Measurements from ENCODE around the gene ADAP2. TPM values are rescaled to one million over a fixed set of nuclear protein-coding genes. Genes with fewer than 3 reads are reported as not detected.
"Not testable (repeated sequence)": the region's sequence is repeated elsewhere in the genome, so short reads cannot be mapped to it uniquely, and the experiment has no call there.

The ADAP2 gene
- 1 to 10 TPM in 3 of 8 experiments, under 1 TPM in 4, not detected in 1; 0.54 to 4.1 (median 0.94) TPM for total RNA-seq

GRCh38 chr17:30921544-30922196 lies at the start of gene ADAP2:
TSS of gene ADAP2 (plus strand) at chr17:30921945. CDS start at chr17:30922015, 70 bp downstream.
- no peaks in the 10 kb centered on the region for H3K4me1 ChIP-seq (replicated peaks in 1 of 2)
- peak; percentile 81 to 91 (median 84) for ATAC-seq (replicated peaks in 6 of 8)
- H3K27ac ChIP-seq: no peak within 1 kb of the TSS
- WGBS, 10 experiments: 9 to 50% (median 32%) methylated on average over 1 to 16 of the region's 60 CpGs; no CpG with 5 or more reads in 2 of the 10 experiments
- in situ Hi-C loops (cut with MboI; ENCODE audit: low pct_unique_long_range_greater_than_20kb in 2 of 9, low sequenced_read_pairs in 9 of 9, unreplicated experiment in 9 of 9): no loop called here
- H3K4me3 ChIP-seq: peak within 1 kb of the TSS; percentile 24 to 40 (median 38)

GRCh38 chr17:30886187-30886586 lies 35.6 kb upstream of the ADAP2 start:
- WGBS, 10 experiments: 93 to 100% (median 99%) methylated on average over 1 to 5 of the region's 5 CpGs; no CpG with 5 or more reads in 2 of the 10 experiments

GRCh38 chr17:30894236-30894635 lies 27.5 kb upstream of the ADAP2 start:
- Histone ChIP-seq H3K4me3 (no peak overlapping the region), H3K27ac (no peak overlapping the region), H3K4me1 (replicated peaks in 1 of 2) (no peaks in the 10 kb centered on the region)
- in situ Hi-C loops (cut with MboI; ENCODE audit: low pct_unique_long_range_greater_than_20kb in 2 of 9, low sequenced_read_pairs in 9 of 9, unreplicated experiment in 9 of 9): no loop called here
- 67 to 100% (median 88%) methylated on average over 1 to 3 of the region's 3 CpGs; no CpG with 5 or more reads in 1 of the 10 experiments for WGBS, 10 experiments
- ATAC-seq (replicated peaks in 6 of 8): no peak

More at GRCh38 chr17:30886187-30886586, 35.6 kb upstream of the ADAP2 start:
- Histone ChIP-seq H3K4me3 (no peak overlapping the region), H3K27ac (no peak overlapping the region), H3K4me1 (replicated peaks in 1 of 2) (no peaks in the 10 kb centered on the region)
- in situ Hi-C loops (cut with MboI; ENCODE audit: low pct_unique_long_range_greater_than_20kb in 2 of 9, low sequenced_read_pairs in 9 of 9, unreplicated experiment in 9 of 9): no loop called here
- no peak for ATAC-seq (replicated peaks in 6 of 8)

GRCh38 chr17:30897311-30897710 lies 24.4 kb upstream of the ADAP2 start:
- WGBS, 10 experiments: 20 to 100% (median 88%) methylated on average over 1 to 5 of the region's 5 CpGs; no CpG with 5 or more reads in 1 of the 10 experiments
- Histone ChIP-seq H3K4me3 (no peak overlapping the region), H3K27ac (no peak overlapping the region), H3K4me1 (replicated peaks in 1 of 2) (no peaks in the 10 kb centered on the region)
- in situ Hi-C loops (cut with MboI; ENCODE audit: low pct_unique_long_range_greater_than_20kb in 2 of 9, low sequenced_read_pairs in 9 of 9, unreplicated experiment in 9 of 9): no loop called here
- ATAC-seq (replicated peaks in 6 of 8): no peak

GRCh38 chr17:30905742-30906100 lies 16.0 kb upstream of the ADAP2 start:
- in situ Hi-C loops (cut with MboI; ENCODE audit: low pct_unique_long_range_greater_than_20kb in 2 of 9, low sequenced_read_pairs in 9 of 9, unreplicated experiment in 9 of 9): no loop called here
- Histone ChIP-seq H3K4me1 (replicated peaks in 1 of 2) (peaks cover 7 to 11% of the 10 kb centered on the region in 2 donors), H3K4me3 (peak overlapping the region; percentile 50 to 94 (median 85)), H3K27ac (peak overlapping the region; percentile 78 to 88)
- ATAC-seq (replicated peaks in 6 of 8): peak in 4 of 8 experiments; percentile 46 to 53 (median 49)
- 0 to 20% (median 5%) methylated on average over 1 to 6 of the region's 11 CpGs; no CpG with 5 or more reads in 1 of the 10 experiments for WGBS, 10 experiments

GRCh38 chr17:30906101-30906911 lies 15.4 kb upstream of the ADAP2 start, which contains the start of gene TEFM:
TSS of gene TEFM (minus strand) at chr17:30906238. CDS start at chr17:30906198, 40 bp downstream.
- peak; percentile 96 to 99 (median 98) for ATAC-seq (replicated peaks in 6 of 8)
- H3K27ac ChIP-seq: peak within 1 kb of the TSS; percentile 78 to 88
- WGBS, 10 experiments: 0 to 3% (median 0%) methylated on average over 2 to 23 of the region's 47 CpGs; no CpG with 5 or more reads in 2 of the 10 experiments
- in situ Hi-C loops (cut with MboI; ENCODE audit: low pct_unique_long_range_greater_than_20kb in 2 of 9, low sequenced_read_pairs in 9 of 9, unreplicated experiment in 9 of 9): no loop called here
- H3K4me1 ChIP-seq (replicated peaks in 1 of 2): peaks cover 7 to 11% of the 10 kb centered on the region in 2 donors
- peak within 1 kb of the TSS; percentile 50 to 94 (median 85) for H3K4me3 ChIP-seq

GRCh38 chr17:30908717-30909420 lies 12.9 kb upstream of the ADAP2 start:
- no peak for ATAC-seq (replicated peaks in 6 of 8)
- 75 to 100% (median 97%) methylated on average over 1 to 3 of the region's 3 CpGs; no CpG with 5 or more reads in 3 of the 10 experiments for WGBS, 10 experiments
- in situ Hi-C loops (cut with MboI; ENCODE audit: low pct_unique_long_range_greater_than_20kb in 2 of 9, low sequenced_read_pairs in 9 of 9, unreplicated experiment in 9 of 9): no loop called here
- no peak overlapping the region for H3K27ac ChIP-seq
- H3K4me1 ChIP-seq (replicated peaks in 1 of 2): peaks cover 7 to 11% of the 10 kb centered on the region in 2 donors
- no peak overlapping the region for H3K4me3 ChIP-seq

GRCh38 chr17:30910151-30910550 lies 11.6 kb upstream of the ADAP2 start:
- 60 to 100% (median 94%) methylated on average over 1 to 5 of the region's 7 CpGs; no CpG with 5 or more reads in 2 of the 10 experiments for WGBS, 10 experiments
- in situ Hi-C loops (cut with MboI; ENCODE audit: low pct_unique_long_range_greater_than_20kb in 2 of 9, low sequenced_read_pairs in 9 of 9, unreplicated experiment in 9 of 9); H3K4me1 ChIP-seq (replicated peaks in 1 of 2); H3K4me3 ChIP-seq; ATAC-seq (replicated peaks in 6 of 8); H3K27ac ChIP-seq: not testable (repeated sequence)

GRCh38 chr17:30913955-30914354 lies 7.8 kb upstream of the ADAP2 start:
- Histone ChIP-seq H3K27ac (no peak overlapping the region), H3K4me3 (no peak overlapping the region), H3K4me1 (replicated peaks in 1 of 2) (no peaks in the 10 kb centered on the region)
- in situ Hi-C loops (cut with MboI; ENCODE audit: low pct_unique_long_range_greater_than_20kb in 2 of 9, low sequenced_read_pairs in 9 of 9, unreplicated experiment in 9 of 9): no loop called here
- no peak for ATAC-seq (replicated peaks in 6 of 8)

GRCh38 chr17:30915833-30916611 lies 5.7 kb upstream of the ADAP2 start:
- in situ Hi-C loops (cut with MboI; ENCODE audit: low pct_unique_long_range_greater_than_20kb in 2 of 9, low sequenced_read_pairs in 9 of 9, unreplicated experiment in 9 of 9): no loop called here
- Histone ChIP-seq H3K4me1 (replicated peaks in 1 of 2) (no peaks in the 10 kb centered on the region), H3K27ac (no peak overlapping the region), H3K4me3 (no peak overlapping the region)
- ATAC-seq (replicated peaks in 6 of 8): no peak
- 33 to 92% (median 59%) methylated on average over 1 to 5 of the region's 5 CpGs for WGBS, 10 experiments

- H3K27ac ChIP-seq: no peak overlapping the region
- no peak overlapping the region for H3K4me3 ChIP-seq
- H3K4me1 ChIP-seq (replicated peaks in 1 of 2): no peaks in the 10 kb centered on the region
- ATAC-seq (replicated peaks in 6 of 8): no peak
- in situ Hi-C loops (cut with MboI; ENCODE audit: low pct_unique_long_range_greater_than_20kb in 2 of 9, low sequenced_read_pairs in 9 of 9, unreplicated experiment in 9 of 9): no loop called here
Observed at GRCh38 chr17:30917050-30917449, 4.7 kb upstream of the ADAP2 start.

- 18 to 80% (median 44%) methylated on average over 1 to 3 of the region's 4 CpGs; no CpG with 5 or more reads in 4 of the 10 experiments for WGBS, 10 experiments
- no peak overlapping the region for H3K4me3 ChIP-seq
- H3K27ac ChIP-seq: no peak overlapping the region
- in situ Hi-C loops (cut with MboI; ENCODE audit: low pct_unique_long_range_greater_than_20kb in 2 of 9, low sequenced_read_pairs in 9 of 9, unreplicated experiment in 9 of 9): no loop called here
- ATAC-seq (replicated peaks in 6 of 8): peak in 4 of 8 experiments; percentile 4 to 37 (median 16)
- H3K4me1 ChIP-seq (replicated peaks in 1 of 2): no peaks in the 10 kb centered on the region
Observed at GRCh38 chr17:30920282-30920681, 1.5 kb upstream of the ADAP2 start.

Measured in motor neuron (in vitro differentiated cells).